LNCAP (cell line): Measurements from ENCODE around the gene VPS41.

Experiments
- TF ChIP-seq, protein P1 (sequence below): fragments of 450-650 bp; IDR thresholded peaks from 2 replicates; pipeline ENCODE4 v1.5.1; 2017; ENCODE audit warnings: mild to moderate bottlenecking

Gene VPS41

GRCh38 chr7:38746438-38746837, 162.6 kb downstream of the VPS41 start:
- TF ChIP-seq, protein P1, sequence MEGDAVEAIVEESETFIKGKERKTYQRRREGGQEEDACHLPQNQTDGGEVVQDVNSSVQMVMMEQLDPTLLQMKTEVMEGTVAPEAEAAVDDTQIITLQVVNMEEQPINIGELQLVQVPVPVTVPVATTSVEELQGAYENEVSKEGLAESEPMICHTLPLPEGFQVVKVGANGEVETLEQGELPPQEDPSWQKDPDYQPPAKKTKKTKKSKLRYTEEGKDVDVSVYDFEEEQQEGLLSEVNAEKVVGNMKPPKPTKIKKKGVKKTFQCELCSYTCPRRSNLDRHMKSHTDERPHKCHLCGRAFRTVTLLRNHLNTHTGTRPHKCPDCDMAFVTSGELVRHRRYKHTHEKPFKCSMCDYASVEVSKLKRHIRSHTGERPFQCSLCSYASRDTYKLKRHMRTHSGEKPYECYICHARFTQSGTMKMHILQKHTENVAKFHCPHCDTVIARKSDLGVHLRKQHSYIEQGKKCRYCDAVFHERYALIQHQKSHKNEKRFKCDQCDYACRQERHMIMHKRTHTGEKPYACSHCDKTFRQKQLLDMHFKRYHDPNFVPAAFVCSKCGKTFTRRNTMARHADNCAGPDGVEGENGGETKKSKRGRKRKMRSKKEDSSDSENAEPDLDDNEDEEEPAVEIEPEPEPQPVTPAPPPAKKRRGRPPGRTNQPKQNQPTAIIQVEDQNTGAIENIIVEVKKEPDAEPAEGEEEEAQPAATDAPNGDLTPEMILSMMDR: no peak

GRCh38 chr7:38744746-38745145, 164.2 kb downstream of the VPS41 start:
- TF ChIP-seq, protein P1: no peak

DNA sequence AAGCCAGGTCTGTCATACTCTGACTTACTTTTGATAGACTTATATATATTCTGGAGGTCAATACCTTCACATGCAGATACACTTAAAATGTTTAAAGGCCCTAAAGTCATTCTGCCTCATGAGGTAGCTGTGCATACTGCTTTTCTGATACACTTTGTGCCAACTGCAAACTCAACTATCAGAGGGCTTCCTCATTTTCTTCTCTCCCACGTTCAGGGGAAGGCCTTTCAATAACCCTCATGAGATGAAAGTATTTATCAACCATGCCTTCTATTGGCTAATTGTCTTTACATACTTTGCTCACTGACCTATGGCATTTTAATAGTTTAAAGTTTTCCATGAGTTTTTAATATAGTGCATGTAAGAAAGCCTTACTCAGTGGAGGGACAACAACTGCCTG, 165.1 kb downstream of the VPS41 start:
- TF ChIP-seq, protein P1: no peak

DNA sequence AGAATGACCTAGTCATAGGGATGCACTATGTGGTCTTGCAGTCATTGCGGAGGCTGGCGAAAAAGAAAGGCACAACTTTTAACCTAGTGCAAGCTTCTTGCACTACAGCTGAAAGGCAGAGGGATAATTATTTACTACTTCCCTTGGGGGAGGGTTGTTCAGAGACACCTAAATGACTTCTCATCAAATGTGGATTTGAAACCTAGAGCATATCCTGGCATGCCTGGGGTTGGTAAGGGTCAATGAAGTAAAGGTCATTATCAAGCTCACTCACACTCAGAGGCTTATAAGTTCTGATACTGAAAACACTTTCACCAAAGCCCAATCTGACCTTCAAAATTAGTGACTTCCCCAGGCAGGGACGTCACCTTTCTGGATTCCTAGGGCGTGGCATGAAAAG, 168.9 kb downstream of the VPS41 start:
- TF ChIP-seq, protein P1: no peak

DNA sequence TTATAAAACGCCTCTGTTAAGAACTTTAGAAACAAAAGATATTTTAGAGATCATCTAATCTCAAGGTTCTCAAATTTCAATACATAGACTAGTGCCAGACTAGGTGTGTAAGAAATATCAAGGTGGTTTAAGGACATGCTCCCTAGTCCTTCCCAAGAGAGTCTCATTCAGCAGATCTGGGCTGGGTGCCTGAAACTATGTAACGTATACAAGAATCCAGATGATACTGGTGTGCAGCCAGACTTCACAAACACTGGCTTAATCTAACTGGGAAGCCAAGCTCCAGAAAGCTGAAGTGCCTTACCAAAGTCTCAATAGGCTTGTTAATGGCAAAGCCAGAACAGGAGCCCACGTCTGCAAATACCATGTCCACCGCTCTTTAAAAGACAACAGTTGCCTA, 172.9 kb downstream of the VPS41 start:
- TF ChIP-seq, protein P1: no peak

- TF ChIP-seq, protein P1: no peak
Observed at GRCh38 chr7:38731215-38731614, 177.8 kb downstream of the VPS41 start.

GRCh38 chr7:38728145-38728544, 180.8 kb downstream of the VPS41 start:
- TF ChIP-seq, protein P1: no peak
